Activated CD8-positive, alpha-beta T cell treated with anti-CD3 and anti-CD28 coated beads for 36 hours (primary cell): ENCODE measurements around the gene PTGFR. TPM values are rescaled to one million over a fixed set of nuclear protein-coding genes. Genes with fewer than 3 reads are reported as not detected.

Source experiments
- ATAC-seq: fragments of 200-7000 bp; cut with Tn5 transposase; one replicate; pipeline ENCODE4 v1.10.0; 2021; ENCODE audit warnings: mild to moderate bottlenecking, moderate library complexity
- CTCF ChIA-PET: fragments of 350-600 bp; sonication (Branson Sonifier 250); formaldehyde crosslinking; loops from one replicate; lab custom pipeline; 2021; ENCODE audit warnings: antibody characterized with exemption; lab: Charles Lee
- POLR2A ChIA-PET: fragments of 350-600 bp; sonication (Branson Sonifier 250); formaldehyde crosslinking; loops from one replicate; lab custom pipeline; 2021; ENCODE audit warnings: antibody characterized with exemption; lab: Charles Lee
- DNase-seq: peaks from one replicate; pipeline ENCODE4 v3.0.0-alpha.2; 2020
- H3K27ac Mint-ChIP-seq: one replicate; pipeline ENCODE4 v1.8.0; 2021; ENCODE audit warnings: mild to moderate bottlenecking, mixed read lengths
- H3K27me3 Mint-ChIP-seq: one replicate; pipeline ENCODE4 v1.8.0; 2021; ENCODE audit warnings: mixed read lengths
- H3K36me3 Mint-ChIP-seq: one replicate; pipeline ENCODE4 v1.8.0; 2021; ENCODE audit warnings: low read depth, mixed read lengths
- H3K4me1 Mint-ChIP-seq: one replicate; pipeline ENCODE4 v1.8.0; 2021; ENCODE audit warnings: low read depth, mixed read lengths
- H3K4me3 Mint-ChIP-seq: one replicate; pipeline ENCODE4 v1.8.0; 2021; ENCODE audit warnings: mild to moderate bottlenecking, moderate library complexity, mixed read lengths
- H3K9me3 Mint-ChIP-seq: one replicate; pipeline ENCODE4 v1.8.0; 2021; ENCODE audit warnings: mixed read lengths
- intact Hi-C: fragments of 100-400 bp; cut with micrococcal nuclease; formaldehyde crosslinking; loops from one replicate; pipeline ENCODE4 v1.10.0; 2022
- total RNA-seq, 2 experiments: library from RNA; stranded (reverse); gene quantifications; one replicate each; pipeline ENCODE4 v1.2.3, GENCODE V29; 2021
- TF ChIP-seq, protein P1 (sequence below): fragments of 200-600 bp; IDR thresholded peaks from one replicate; pipeline ENCODE4 v1.8.0; 2022; ENCODE audit warnings: antibody characterized with exemption, mild to moderate bottlenecking

Gene PTGFR
- total RNA-seq, 2 experiments from 2014 or later = not detected

DNA sequence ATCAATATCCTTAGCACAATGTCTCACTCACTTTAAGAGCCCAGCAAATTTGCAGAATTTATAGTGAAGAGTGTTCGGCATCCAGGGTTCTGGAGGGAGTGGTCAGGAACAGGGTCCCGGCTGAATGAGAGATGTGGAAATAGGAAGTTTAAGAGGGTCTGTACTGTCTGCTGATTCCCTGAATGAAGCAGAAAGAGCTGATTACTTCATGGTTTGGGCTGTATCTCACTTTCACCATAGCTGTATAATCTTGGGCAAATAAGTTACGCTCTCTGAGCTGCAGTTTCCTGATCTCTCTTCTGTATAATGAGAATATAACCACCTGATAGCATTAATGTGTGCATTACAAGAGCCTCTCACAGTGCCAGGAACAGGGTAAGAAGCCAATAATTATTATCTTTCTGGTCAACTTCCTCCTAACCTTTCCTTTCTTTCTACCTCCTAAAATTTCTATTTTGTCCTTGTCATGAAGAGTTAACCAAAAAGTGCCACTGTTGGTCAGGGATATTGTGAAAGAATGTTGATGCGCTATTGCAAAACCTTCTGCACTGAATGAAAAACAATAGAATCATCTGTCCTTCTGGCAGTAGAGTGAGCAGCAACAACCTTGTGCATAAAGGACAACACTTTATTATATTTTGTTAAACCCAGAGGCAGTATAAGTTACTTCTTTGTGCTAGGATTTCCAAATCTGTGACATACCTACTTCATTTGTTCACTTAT is 14.7 kb upstream of the PTGFR start:
- no peaks in the 10 kb centered on the region for H3K36me3 Mint-ChIP-seq
- TF ChIP-seq, protein P1, sequence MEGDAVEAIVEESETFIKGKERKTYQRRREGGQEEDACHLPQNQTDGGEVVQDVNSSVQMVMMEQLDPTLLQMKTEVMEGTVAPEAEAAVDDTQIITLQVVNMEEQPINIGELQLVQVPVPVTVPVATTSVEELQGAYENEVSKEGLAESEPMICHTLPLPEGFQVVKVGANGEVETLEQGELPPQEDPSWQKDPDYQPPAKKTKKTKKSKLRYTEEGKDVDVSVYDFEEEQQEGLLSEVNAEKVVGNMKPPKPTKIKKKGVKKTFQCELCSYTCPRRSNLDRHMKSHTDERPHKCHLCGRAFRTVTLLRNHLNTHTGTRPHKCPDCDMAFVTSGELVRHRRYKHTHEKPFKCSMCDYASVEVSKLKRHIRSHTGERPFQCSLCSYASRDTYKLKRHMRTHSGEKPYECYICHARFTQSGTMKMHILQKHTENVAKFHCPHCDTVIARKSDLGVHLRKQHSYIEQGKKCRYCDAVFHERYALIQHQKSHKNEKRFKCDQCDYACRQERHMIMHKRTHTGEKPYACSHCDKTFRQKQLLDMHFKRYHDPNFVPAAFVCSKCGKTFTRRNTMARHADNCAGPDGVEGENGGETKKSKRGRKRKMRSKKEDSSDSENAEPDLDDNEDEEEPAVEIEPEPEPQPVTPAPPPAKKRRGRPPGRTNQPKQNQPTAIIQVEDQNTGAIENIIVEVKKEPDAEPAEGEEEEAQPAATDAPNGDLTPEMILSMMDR = no peak

DNA sequence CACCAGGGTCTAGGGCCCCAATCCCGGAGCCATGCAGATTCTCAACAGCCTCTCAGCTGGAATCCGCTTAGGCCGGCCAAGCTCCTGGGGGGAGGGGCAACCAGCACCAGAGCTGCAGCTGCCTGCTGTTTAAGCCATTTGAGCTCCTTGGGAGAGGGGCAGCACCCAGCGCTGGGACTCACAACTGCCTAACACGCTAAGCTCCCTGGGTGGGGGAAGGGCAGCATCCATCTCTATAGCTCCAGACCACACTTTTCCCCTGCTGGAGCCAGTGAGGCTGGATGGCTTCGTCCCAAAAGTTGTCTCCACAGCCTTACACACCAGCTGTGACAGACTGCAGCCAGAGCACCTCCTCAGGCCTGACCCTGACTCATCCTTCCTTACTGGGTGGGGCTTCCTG is 6.9 kb upstream of the PTGFR start:
- no peaks in the 10 kb centered on the region for H3K9me3 Mint-ChIP-seq
- TF ChIP-seq, protein P1 = no peak
- no peaks in the 10 kb centered on the region for H3K36me3 Mint-ChIP-seq
- H3K4me3 Mint-ChIP-seq = no peak overlapping the region
- ChIA-PET POLR2A (no interaction called here), CTCF (no interaction called here)
- H3K27ac Mint-ChIP-seq = no peak overlapping the region
- DNase-seq = no peak
- no peak for ATAC-seq
- H3K27me3 Mint-ChIP-seq = peaks cover 12% of the 10 kb centered on the region
- intact Hi-C loops = no loop called here
- H3K4me1 Mint-ChIP-seq = no peaks in the 10 kb centered on the region

More for the DNA sequence above, 14.7 kb upstream of the PTGFR start:
- Mint-ChIP-seq H3K27ac (no peak overlapping the region), H3K4me1 (no peaks in the 10 kb centered on the region), H3K9me3 (no peaks in the 10 kb centered on the region), H3K27me3 (peaks cover 2% of the 10 kb centered on the region), H3K4me3 (no peak overlapping the region)
- ChIA-PET POLR2A (no interaction called here), CTCF (no interaction called here)
- DNase-seq (no peak), ATAC-seq (no peak)
- intact Hi-C loops = no loop called here

DNA sequence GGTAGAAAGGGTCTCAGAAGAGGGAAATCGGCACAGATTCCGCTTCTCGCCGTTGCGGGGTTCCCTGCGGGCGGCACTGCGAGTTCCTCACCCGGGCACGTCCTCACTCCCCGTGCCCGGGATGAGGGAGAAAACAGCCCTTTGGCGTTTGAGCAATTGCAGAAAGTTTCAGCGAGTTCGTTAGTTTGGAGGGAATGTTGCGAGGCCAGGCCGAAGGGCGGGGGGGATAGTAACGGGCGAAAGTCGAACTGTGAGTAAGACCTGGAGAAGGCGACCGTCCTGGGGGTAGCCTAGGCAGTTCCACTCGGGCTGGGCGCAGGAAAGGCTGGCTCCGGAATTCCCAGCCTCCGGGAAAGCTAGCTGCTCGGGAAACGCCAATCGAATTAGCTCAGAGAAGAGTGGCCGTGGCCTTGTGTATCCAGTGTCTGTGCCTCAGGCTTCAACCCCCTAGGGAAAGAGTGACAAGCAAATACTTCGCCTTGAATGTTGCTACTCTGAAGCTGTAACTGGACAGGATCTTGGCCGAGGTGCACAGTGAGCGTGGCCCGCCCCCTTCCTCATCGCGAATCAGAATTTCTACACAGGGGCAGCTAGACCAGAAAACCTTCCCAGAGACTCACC is 787 bp downstream of the PTGFR start:
- no peak overlapping the region for H3K4me3 Mint-ChIP-seq
- ChIA-PET CTCF (no interaction called here), POLR2A (no interaction called here)
- no peak for ATAC-seq
- TF ChIP-seq, protein P1 = no peak
- intact Hi-C loops = loop anchor here (10.0 kb wide), 1 partner anchor 157 kb away; no protein-coding TSS in a partner anchor
- no peaks in the 10 kb centered on the region for H3K36me3 Mint-ChIP-seq
- no peak overlapping the region for H3K27ac Mint-ChIP-seq
- DNase-seq = no peak
- H3K4me1 Mint-ChIP-seq = peaks cover 2% of the 10 kb centered on the region
- no peaks in the 10 kb centered on the region for H3K9me3 Mint-ChIP-seq
- peaks cover 38% of the 10 kb centered on the region for H3K27me3 Mint-ChIP-seq

DNA sequence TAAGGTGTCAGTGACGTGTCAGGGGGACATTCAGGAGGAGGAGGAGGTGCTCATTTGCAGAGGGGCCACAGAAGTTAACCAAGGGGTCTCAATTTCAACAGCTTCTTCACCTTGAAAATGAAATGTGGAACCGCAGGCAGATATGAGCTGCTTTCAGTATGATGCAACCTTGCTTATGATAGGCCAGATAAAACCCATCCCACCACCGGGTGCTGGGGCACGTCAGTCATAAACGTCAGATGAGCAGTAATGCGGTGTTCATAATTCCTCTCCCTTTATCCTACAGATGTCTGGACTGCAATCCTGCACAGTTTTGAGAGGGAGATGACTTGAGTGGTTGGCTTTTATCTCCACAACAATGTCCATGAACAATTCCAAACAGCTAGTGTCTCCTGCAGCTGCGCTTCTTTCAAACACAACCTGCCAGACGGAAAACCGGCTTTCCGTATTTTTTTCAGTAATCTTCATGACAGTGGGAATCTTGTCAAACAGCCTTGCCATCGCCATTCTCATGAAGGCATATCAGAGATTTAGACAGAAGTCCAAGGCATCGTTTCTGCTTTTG is 1.7 kb downstream of the PTGFR start:
- ATAC-seq = no peak
- no peaks in the 10 kb centered on the region for H3K9me3 Mint-ChIP-seq
- no peaks in the 10 kb centered on the region for H3K36me3 Mint-ChIP-seq
- intact Hi-C loops = loop anchor here (10.0 kb wide), 1 partner anchor 158 kb away; no protein-coding TSS in a partner anchor
- TF ChIP-seq, protein P1 = no peak
- peaks cover 37% of the 10 kb centered on the region for H3K27me3 Mint-ChIP-seq
- DNase-seq = no peak
- POLR2A ChIA-PET = no interaction called here
- H3K4me3 Mint-ChIP-seq = no peak overlapping the region
- no peak overlapping the region for H3K27ac Mint-ChIP-seq
- CTCF ChIA-PET = no interaction called here
- H3K4me1 Mint-ChIP-seq = peaks cover 2% of the 10 kb centered on the region

DNA sequence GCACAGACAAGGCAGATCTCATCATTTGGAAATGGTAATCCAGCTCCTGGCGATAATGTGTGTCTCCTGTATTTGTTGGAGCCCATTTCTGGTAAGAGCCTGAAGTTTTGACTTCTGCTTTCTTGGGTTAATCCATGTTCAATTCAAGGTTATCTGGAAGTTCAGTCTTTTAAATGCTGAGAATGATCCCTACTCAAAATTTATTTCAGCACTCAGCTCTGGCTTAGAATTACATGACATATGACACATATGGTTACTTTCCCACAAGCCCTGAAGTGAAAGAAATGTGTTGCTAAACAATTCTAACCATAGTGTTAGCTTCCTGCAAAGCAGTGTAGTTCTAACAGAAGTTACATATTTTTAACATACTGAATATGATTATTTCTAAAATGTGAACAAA is 2.7 kb downstream of the PTGFR start:
- ChIA-PET POLR2A (no interaction called here), CTCF (no interaction called here)
- Mint-ChIP-seq H3K9me3 (no peaks in the 10 kb centered on the region), H3K27ac (no peak overlapping the region), H3K36me3 (no peaks in the 10 kb centered on the region), H3K4me3 (no peak overlapping the region), H3K4me1 (peaks cover 2% of the 10 kb centered on the region), H3K27me3 (peaks cover 35% of the 10 kb centered on the region)
- intact Hi-C loops = loop anchor here (10.0 kb wide), 1 partner anchor 159 kb away; no protein-coding TSS in a partner anchor
- TF ChIP-seq, protein P1 = no peak
- DNase-seq = no peak
- no peak for ATAC-seq
